GM23248 (cell line): ENCODE results near the gene SLC44A2. TPM values are rescaled to one million over a fixed set of nuclear protein-coding genes. Genes with fewer than 3 reads are reported as not detected.
A peak's percentile ranks its signal among the peaks of the same experiment; 100 is the strongest.
"Not testable (repeated sequence)": the region's sequence is repeated elsewhere in the genome, so short reads cannot be mapped to it uniquely, and the experiment has no call there.

ENCODE experiments used
- DNase-seq: peaks from one replicate; pipeline ENCODE4 v3.0.0-alpha.2; 2015
- H2AFZ ChIP-seq: fragments of 200-600 bp; sonication (generic); 2 replicates; pipeline ENCODE4 v1.6.1; 2016; ENCODE audit warnings: antibody characterized with exemption
- H3F3A ChIP-seq: fragments of 200-600 bp; sonication (generic); 2 replicates; pipeline ENCODE4 v1.6.1; 2016; ENCODE audit warnings: mild to moderate bottlenecking, antibody characterized with exemption, mixed run types; ENCODE audit not compliant: insufficient read depth
- H3K27ac ChIP-seq: fragments of 200-600 bp; sonication (generic); 2 replicates; pipeline ENCODE4 v1.5.1; 2016; ENCODE audit warnings: mild to moderate bottlenecking
- H3K27me3 ChIP-seq: fragments of 200-600 bp; sonication (generic); replicated peaks from 2 replicates; pipeline ENCODE4 v1.6.1; 2016; ENCODE audit warnings: mild to moderate bottlenecking; ENCODE audit not compliant: insufficient read depth
- H3K36me3 ChIP-seq: fragments of 200-600 bp; sonication (generic); 2 replicates; pipeline ENCODE4 v1.6.1; 2016; ENCODE audit warnings: low read depth, mild to moderate bottlenecking
- H3K4me1 ChIP-seq: fragments of 200-600 bp; sonication (generic); 2 replicates; pipeline ENCODE4 v1.6.1; 2016; ENCODE audit warnings: mild to moderate bottlenecking; ENCODE audit not compliant: insufficient read depth
- H3K4me2 ChIP-seq: fragments of 200-600 bp; sonication (generic); one replicate; pipeline ENCODE4 v1.6.1; 2016; ENCODE audit warnings: mild to moderate bottlenecking; ENCODE audit not compliant: unreplicated experiment
- H3K4me3 ChIP-seq: fragments of 200-600 bp; sonication (generic); 2 replicates; pipeline ENCODE4 v1.5.1; 2016; ENCODE audit warnings: mild to moderate bottlenecking
- H3K79me2 ChIP-seq: fragments of 200-600 bp; sonication (generic); 2 replicates; pipeline ENCODE4 v1.6.1; 2016; ENCODE audit warnings: mild to moderate bottlenecking; ENCODE audit not compliant: insufficient read depth
- H3K9ac ChIP-seq: fragments of 200-600 bp; sonication (generic); 2 replicates; pipeline ENCODE4 v1.6.1; 2016; ENCODE audit warnings: mild to moderate bottlenecking
- H3K9me2 ChIP-seq: fragments of 200-600 bp; sonication (generic); 2 replicates; pipeline ENCODE4 v1.6.1; 2016; ENCODE audit warnings: mixed run types, mild to moderate bottlenecking, moderate library complexity; ENCODE audit not compliant: insufficient read depth
- H3K9me3 ChIP-seq: fragments of 200-600 bp; sonication (generic); one replicate; pipeline ENCODE4 v1.6.1; 2017; ENCODE audit warnings: low read depth
- H4K20me1 ChIP-seq: fragments of 200-600 bp; sonication (generic); 2 replicates; pipeline ENCODE4 v1.6.0; 2016; ENCODE audit not compliant: insufficient read depth
- EZH2 ChIP-seq: fragments of 200-600 bp; sonication (generic); IDR thresholded peaks from 2 replicates; pipeline ENCODE4 v1.6.1; 2018; ENCODE audit warnings: antibody characterized with exemption, mild to moderate bottlenecking; ENCODE audit not compliant: insufficient read depth, poor library complexity, severe bottlenecking
- EZH2phosphoT487 ChIP-seq: fragments of 200-600 bp; sonication (generic); IDR thresholded peaks from 2 replicates; pipeline ENCODE4 v1.6.1; 2018; ENCODE audit warnings: antibody characterized with exemption, moderate library complexity, mild to moderate bottlenecking, low read depth; ENCODE audit not compliant: insufficient read depth
- WGBS, 2 experiments: methylation state at CpG; one replicate each; pipeline ENCODE4 v1.1.6; 2015 to 2017; ENCODE audit warnings: low lambda C conversion rate in 2 of 2, low coverage in 1 of 2; ENCODE audit errors: missing lambda C conversion rate in 2 of 2; 5-methylcytosine and 5-hydroxymethylcytosine counted together
- in situ Hi-C: fragments of 300-500 bp; cut with MboI; formaldehyde crosslinking; loops from 2 replicates; pipeline ENCODE4 v1.15.0; 2020
- polyA plus RNA-seq: library from polyadenylated mRNA; unstranded; fragments of >200 nt; fragmentation: Nextera tagmentation; extraction: Ambion mirVana; gene quantifications from 2 replicates; pipeline ENCODE4 v1.2.1, GENCODE V29; 2016
- total RNA-seq: library from RNA; depleted of rRNA; stranded (reverse); fragments of >200 nt; shearing (Covaris generic); gene quantifications from 2 replicates; pipeline ENCODE4 v1.2.3, GENCODE V29; 2014

Gene SLC44A2
- total and polyA plus RNA-seq, 2 experiments from 2014 or later: 17.4 to 44.5 TPM

DNA sequence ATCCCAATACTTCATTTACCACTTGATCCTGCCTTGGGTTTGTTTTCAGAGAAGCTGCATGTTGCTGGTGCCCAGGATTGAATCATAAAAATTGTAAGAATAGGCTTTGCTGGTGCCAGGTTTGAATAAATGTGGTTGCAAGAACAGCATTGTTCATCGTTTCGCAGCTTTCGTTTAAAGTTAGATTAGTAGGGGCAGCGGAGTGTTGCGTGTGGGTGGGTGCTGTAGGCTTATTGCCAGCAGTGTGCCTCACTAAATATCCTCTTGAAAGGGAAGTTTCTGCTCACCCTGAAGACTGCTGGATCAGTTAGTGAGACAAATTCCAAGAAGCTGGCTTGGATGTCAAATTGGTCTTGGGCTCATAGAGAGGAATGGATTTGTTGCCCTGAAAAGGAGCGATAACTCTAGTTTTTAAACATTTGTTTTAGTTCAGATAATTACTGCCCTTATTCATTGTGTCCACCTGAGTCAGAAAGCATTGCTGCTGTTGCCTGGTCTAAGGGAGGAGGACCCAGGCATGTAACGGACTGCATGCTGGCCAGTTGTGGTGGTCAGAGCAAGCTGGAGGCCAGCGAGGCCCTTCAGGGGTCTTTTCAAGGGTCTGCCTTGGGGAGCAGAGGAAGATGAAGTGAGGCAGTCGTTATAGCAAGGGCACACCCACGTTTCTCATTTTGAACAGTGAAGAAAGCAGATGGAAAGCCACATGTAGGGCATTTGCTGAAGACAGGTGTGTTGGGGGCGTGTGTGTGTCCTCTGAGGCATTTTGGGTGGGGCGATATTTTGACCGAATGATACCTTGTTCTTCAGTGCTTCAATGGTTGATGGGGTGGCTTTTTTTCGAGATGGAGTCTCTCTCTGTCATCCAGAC, 37.3 kb downstream of the SLC44A2 start:
- peak overlapping the region; percentile 35 for H3K4me3 ChIP-seq
- H3K36me3 ChIP-seq: no peaks in the 10 kb centered on the region
- peak overlapping the region; percentile 66 for H3K4me2 ChIP-seq
- H3K27ac ChIP-seq: peak overlapping the region; percentile 62
- peaks cover 52% of the 10 kb centered on the region for H4K20me1 ChIP-seq
- peaks cover 30% of the 10 kb centered on the region for H3F3A ChIP-seq
- no peak overlapping the region for H2AFZ ChIP-seq
- TF ChIP-seq EZH2phosphoT487 (no peak), EZH2 (no peak)
- DNase-seq: peak; percentile 88
- H3K9me2 ChIP-seq: no peaks in the 10 kb centered on the region
- H3K9ac ChIP-seq: peak overlapping the region; percentile 31
- peaks cover 100% of the 10 kb centered on the region for H3K79me2 ChIP-seq
- H3K9me3 ChIP-seq: no peaks in the 10 kb centered on the region
- WGBS, 2 experiments: 35 to 38% methylated on average over 14 of the region's 14 CpGs
- peaks cover 21% of the 10 kb centered on the region for H3K4me1 ChIP-seq
- in situ Hi-C loops: no loop called here
- H3K27me3 ChIP-seq: no peaks in the 10 kb centered on the region

DNA sequence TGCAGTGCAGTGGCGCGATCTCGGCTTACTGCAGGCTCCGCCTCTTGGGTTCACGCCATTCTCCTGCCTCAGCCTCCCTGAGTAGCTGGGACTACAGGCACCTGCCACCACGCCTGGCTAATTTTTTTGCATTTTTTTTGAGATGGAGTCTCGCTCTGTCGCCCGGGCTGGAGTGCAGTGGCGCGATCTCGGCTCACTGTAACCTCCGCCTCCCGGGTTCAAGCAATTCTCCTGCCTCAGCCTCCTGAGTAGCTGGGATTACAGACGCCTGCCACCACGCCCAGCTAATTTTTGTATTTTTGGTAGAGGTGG, 37.9 kb downstream of the SLC44A2 start:
- Histone ChIP-seq H3K79me2 (peaks cover 100% of the 10 kb centered on the region), H4K20me1 (peaks cover 57% of the 10 kb centered on the region), H3K4me1 (peaks cover 21% of the 10 kb centered on the region), H3F3A (peaks cover 30% of the 10 kb centered on the region), H3K27ac (0 out of 2 replicates have a peak overlapping the region, but pooled peaks have one; percentile 62)
- H3K4me3 ChIP-seq, H3K27me3 ChIP-seq, H3K9me3 ChIP-seq, H3K9ac ChIP-seq, in situ Hi-C loops, H3K36me3 ChIP-seq, H2AFZ ChIP-seq, H3K9me2 ChIP-seq, H3K4me2 ChIP-seq, DNase-seq: not testable (repeated sequence)
- WGBS, 2 experiments: 95 to 98% methylated on average over 13 to 16 of the region's 16 CpGs

GRCh38 chr19:10667867-10668266, 42.5 kb downstream of the SLC44A2 start:
- Histone ChIP-seq H3K4me2 (no peak overlapping the region), H4K20me1 (peaks cover 37% of the 10 kb centered on the region; the same call in 1 of the 2 replicates), H3K27ac (no peak overlapping the region), H3K4me1 (peaks cover 17% of the 10 kb centered on the region), H3K9me3 (no peaks in the 10 kb centered on the region), H2AFZ (no peak overlapping the region), H3F3A (peaks cover 22% of the 10 kb centered on the region), H3K36me3 (peaks cover 14% of the 10 kb centered on the region), H3K27me3 (no peaks in the 10 kb centered on the region), H3K79me2 (peaks cover 100% of the 10 kb centered on the region), H3K4me3 (no peak overlapping the region), H3K9ac (no peak overlapping the region), H3K9me2 (no peaks in the 10 kb centered on the region)
- no peak for DNase-seq
- WGBS, 2 experiments: 87 to 96% methylated on average over 6 of the region's 6 CpGs
- TF ChIP-seq EZH2 (no peak), EZH2phosphoT487 (no peak)
- in situ Hi-C loops: no loop called here

DNA sequence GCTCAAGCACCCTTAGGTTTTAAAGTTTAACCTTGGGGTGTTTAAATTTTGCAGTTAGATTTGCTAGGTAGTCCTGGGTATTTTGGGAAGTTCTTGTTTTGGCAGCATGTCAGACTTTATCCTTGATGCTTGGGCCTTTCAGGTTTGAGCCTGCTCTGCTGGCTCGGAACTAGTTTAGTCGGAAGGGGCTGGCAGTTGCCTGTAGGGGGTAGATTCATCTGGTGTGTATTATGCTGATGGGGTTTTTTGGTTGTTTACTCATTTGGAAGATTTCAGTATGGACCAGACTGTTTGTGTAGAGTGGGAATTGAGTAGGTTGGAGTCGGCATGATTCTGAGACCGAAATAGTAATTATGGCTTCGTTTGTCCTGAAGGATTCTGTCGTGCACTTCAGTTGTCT, 43.9 kb downstream of the SLC44A2 start:
- 97 to 98% methylated on average over 6 of the region's 6 CpGs for WGBS, 2 experiments
- Histone ChIP-seq H3K4me3 (no peak overlapping the region), H3K27ac (no peak overlapping the region), H3K4me1 (peaks cover 9% of the 10 kb centered on the region; the same call in 1 of the 2 replicates), H3K9me3 (no peaks in the 10 kb centered on the region), H3K79me2 (peaks cover 100% of the 10 kb centered on the region), H3K27me3 (no peaks in the 10 kb centered on the region), H2AFZ (no peak overlapping the region), H3K9ac (no peak overlapping the region), H3K4me2 (no peak overlapping the region), H4K20me1 (peaks cover 30% of the 10 kb centered on the region; the same call in 1 of the 2 replicates), H3K36me3 (peaks cover 20% of the 10 kb centered on the region), H3K9me2 (no peaks in the 10 kb centered on the region), H3F3A (peaks cover 10% of the 10 kb centered on the region; the same call in 1 of the 2 replicates)
- in situ Hi-C loops: no loop called here
- no peak for TF ChIP-seq EZH2
- no peak for TF ChIP-seq EZH2phosphoT487
- DNase-seq: no peak
